Activated T-helper 2 cell treated with anti-CD3 and anti-CD28 coated beads, Interferon-gamma antibody, Interleukin-2, Interleukin-4, amounts not matched to agents 10 μg/mL and 5 μg/mL and 100 μg/mL, durations not matched to agents 14 hours and 24 hours and 36 hours (primary cell): ENCODE data around the gene AP1S3. TPM values are rescaled to one million over a fixed set of nuclear protein-coding genes. Genes with fewer than 3 reads are reported as not detected.

Experiments
- DNase-seq: peaks from one replicate; pipeline ENCODE4 v3.0.0; 2021; ENCODE audit warnings: low spot score
- H3K27ac Mint-ChIP-seq: one replicate; pipeline ENCODE4 v1.8.0; 2021; ENCODE audit warnings: mixed read lengths
- H3K27me3 Mint-ChIP-seq: one replicate; pipeline ENCODE4 v1.8.0; 2021; ENCODE audit warnings: low read depth, mixed read lengths
- H3K36me3 Mint-ChIP-seq: one replicate; pipeline ENCODE4 v1.8.0; 2021; ENCODE audit warnings: low read depth, mixed read lengths
- H3K4me1 Mint-ChIP-seq: one replicate; pipeline ENCODE4 v1.8.0; 2021; ENCODE audit warnings: low read depth, mixed read lengths
- H3K4me3 Mint-ChIP-seq: one replicate; pipeline ENCODE4 v1.8.0; 2021; ENCODE audit warnings: low read depth, mild to moderate bottlenecking, moderate library complexity, mixed read lengths
- H3K9me3 Mint-ChIP-seq: one replicate; pipeline ENCODE4 v1.8.0; 2021; ENCODE audit warnings: mixed read lengths
- intact Hi-C: fragments of 100-400 bp; cut with micrococcal nuclease; formaldehyde crosslinking; loops from one replicate; pipeline ENCODE4 v1.15.1; 2023
- total RNA-seq: library from RNA; stranded (reverse); gene quantifications from 2 replicates; pipeline ENCODE4 v1.2.3, GENCODE V29; 2022

Gene AP1S3
- total RNA-seq, 1 donor from 2014 or later, result 13.9 TPM

- H3K4me1 Mint-ChIP-seq, result peaks cover 12% of the 10 kb centered on the region
- no peak overlapping the region for H3K4me3 Mint-ChIP-seq
- H3K9me3 Mint-ChIP-seq, result peaks cover 6% of the 10 kb centered on the region
- peaks cover 2% of the 10 kb centered on the region for H3K36me3 Mint-ChIP-seq
- H3K27ac Mint-ChIP-seq, result no peak overlapping the region
- intact Hi-C loops, result loop anchor here (10.0 kb wide), 2 partner anchors 141 to 561 kb away; no protein-coding TSS in a partner anchor
- peaks cover 3% of the 10 kb centered on the region for H3K27me3 Mint-ChIP-seq
- no peak for DNase-seq
Measured at GRCh38 chr2:223723954-223724411, 113.4 kb downstream of the AP1S3 start.

- peaks cover 3% of the 10 kb centered on the region for H3K27me3 Mint-ChIP-seq
- peaks cover 2% of the 10 kb centered on the region for H3K36me3 Mint-ChIP-seq
- H3K4me1 Mint-ChIP-seq, result peaks cover 12% of the 10 kb centered on the region
- no peak overlapping the region for H3K27ac Mint-ChIP-seq
- H3K4me3 Mint-ChIP-seq, result no peak overlapping the region
- DNase-seq, result no peak
- intact Hi-C loops, result loop anchor here (10.0 kb wide), 2 partner anchors 143 to 563 kb away; no protein-coding TSS in a partner anchor
- H3K9me3 Mint-ChIP-seq, result peaks cover 7% of the 10 kb centered on the region
Measured at GRCh38 chr2:223722226-223722625, 115.2 kb downstream of the AP1S3 start.

GRCh38 chr2:223721746-223722145, 115.6 kb downstream of the AP1S3 start:
- Mint-ChIP-seq H3K36me3 (peaks cover 2% of the 10 kb centered on the region), H3K27ac (no peak overlapping the region), H3K27me3 (peaks cover 3% of the 10 kb centered on the region), H3K9me3 (peaks cover 11% of the 10 kb centered on the region), H3K4me1 (peaks cover 12% of the 10 kb centered on the region), H3K4me3 (no peak overlapping the region)
- intact Hi-C loops, result loop anchor here (10.0 kb wide), 2 partner anchors 143 to 563 kb away; no protein-coding TSS in a partner anchor
- no peak for DNase-seq

GRCh38 chr2:223720367-223720766, 117.0 kb downstream of the AP1S3 start:
- peaks cover 2% of the 10 kb centered on the region for H3K36me3 Mint-ChIP-seq
- H3K27me3 Mint-ChIP-seq, result peaks cover 3% of the 10 kb centered on the region
- H3K4me3 Mint-ChIP-seq, result no peak overlapping the region
- peaks cover 13% of the 10 kb centered on the region for H3K9me3 Mint-ChIP-seq
- peaks cover 6% of the 10 kb centered on the region for H3K4me1 Mint-ChIP-seq
- H3K27ac Mint-ChIP-seq, result no peak overlapping the region
- no peak for DNase-seq
- intact Hi-C loops, result loop anchor here (10.0 kb wide), 2 partner anchors 144 to 564 kb away; no protein-coding TSS in a partner anchor

- Mint-ChIP-seq H3K27ac (no peak overlapping the region), H3K4me3 (no peak overlapping the region), H3K4me1 (peaks cover 4% of the 10 kb centered on the region), H3K36me3 (no peaks in the 10 kb centered on the region), H3K9me3 (peaks cover 7% of the 10 kb centered on the region), H3K27me3 (peaks cover 5% of the 10 kb centered on the region)
- intact Hi-C loops, result no loop called here
- no peak for DNase-seq
Measured at GRCh38 chr2:223712642-223713041, 124.7 kb downstream of the AP1S3 start.

- peaks cover 4% of the 10 kb centered on the region for H3K4me1 Mint-ChIP-seq
- H3K4me3 Mint-ChIP-seq, result no peak overlapping the region
- H3K27ac Mint-ChIP-seq, result no peak overlapping the region
- no peaks in the 10 kb centered on the region for H3K36me3 Mint-ChIP-seq
- H3K9me3 Mint-ChIP-seq, result peaks cover 2% of the 10 kb centered on the region
- DNase-seq, result no peak
- intact Hi-C loops, result no loop called here
- H3K27me3 Mint-ChIP-seq, result peaks cover 5% of the 10 kb centered on the region
Measured at GRCh38 chr2:223711596-223712326, 125.6 kb downstream of the AP1S3 start.

Other genes with a start within 250 kb of the AP1S3 start
- gene SCG2, start 235.2 kb downstream of the AP1S3 start, total RNA-seq, result 0.07 TPM in 1 of 2 replicates, not detected in the other
- gene WDFY1, start 107.8 kb upstream of the AP1S3 start, total RNA-seq, result 22.2 and 23.3 TPM in 2 replicates
- gene MRPL44, start 119.9 kb upstream of the AP1S3 start, total RNA-seq, result 33.6 and 34.3 TPM in 2 replicates
- gene SERPINE2, start 201.7 kb upstream of the AP1S3 start, total RNA-seq, result 18.3 and 19.2 TPM in 2 replicates